Inferior parietal cortex (tissue), 1 donor: ENCODE measurements around the gene ENOX1.

Experiments
- DNase-seq: peaks from one replicate; pipeline ENCODE4 v3.0.0-alpha.2; 2016; ENCODE audit errors: extremely low spot score

Gene ENOX1

DNA sequence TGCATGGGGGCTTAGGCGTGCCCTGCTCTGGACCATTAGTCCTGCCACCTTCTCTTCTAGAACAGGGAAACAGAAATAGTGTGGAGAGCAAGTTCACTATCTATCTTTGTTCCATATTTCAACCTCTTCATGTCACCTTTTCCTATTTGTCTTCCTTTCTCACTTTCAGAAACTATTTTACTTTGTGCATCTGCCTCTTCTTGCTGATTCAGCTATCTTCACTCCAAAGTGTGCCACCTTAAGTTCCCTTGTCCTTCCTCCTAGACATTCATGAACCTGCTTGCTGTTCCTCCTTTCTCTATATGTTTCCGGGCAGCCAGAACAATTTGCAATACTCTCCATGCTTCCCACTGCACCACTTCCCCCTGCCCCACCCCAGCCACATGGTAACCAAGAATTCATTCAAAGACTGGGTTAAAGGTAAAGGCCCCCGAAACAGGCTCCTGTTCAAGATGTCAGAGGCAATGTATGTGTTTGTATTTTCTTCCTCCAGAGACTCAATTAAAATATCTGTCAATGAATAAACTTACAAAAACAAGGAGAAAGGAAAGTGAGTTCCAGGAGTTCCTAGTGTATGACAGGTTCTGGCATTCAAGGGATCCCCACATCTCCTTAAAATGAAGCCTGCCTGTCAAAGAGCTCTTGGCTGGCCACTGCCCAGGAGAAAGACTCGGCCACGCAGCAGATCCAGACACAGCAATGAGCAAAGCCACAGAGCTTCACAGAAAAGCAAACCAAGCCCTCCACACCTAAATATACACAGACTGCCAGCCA is 495.3 kb downstream of the ENOX1 start:
- DNase-seq = no peak

DNA sequence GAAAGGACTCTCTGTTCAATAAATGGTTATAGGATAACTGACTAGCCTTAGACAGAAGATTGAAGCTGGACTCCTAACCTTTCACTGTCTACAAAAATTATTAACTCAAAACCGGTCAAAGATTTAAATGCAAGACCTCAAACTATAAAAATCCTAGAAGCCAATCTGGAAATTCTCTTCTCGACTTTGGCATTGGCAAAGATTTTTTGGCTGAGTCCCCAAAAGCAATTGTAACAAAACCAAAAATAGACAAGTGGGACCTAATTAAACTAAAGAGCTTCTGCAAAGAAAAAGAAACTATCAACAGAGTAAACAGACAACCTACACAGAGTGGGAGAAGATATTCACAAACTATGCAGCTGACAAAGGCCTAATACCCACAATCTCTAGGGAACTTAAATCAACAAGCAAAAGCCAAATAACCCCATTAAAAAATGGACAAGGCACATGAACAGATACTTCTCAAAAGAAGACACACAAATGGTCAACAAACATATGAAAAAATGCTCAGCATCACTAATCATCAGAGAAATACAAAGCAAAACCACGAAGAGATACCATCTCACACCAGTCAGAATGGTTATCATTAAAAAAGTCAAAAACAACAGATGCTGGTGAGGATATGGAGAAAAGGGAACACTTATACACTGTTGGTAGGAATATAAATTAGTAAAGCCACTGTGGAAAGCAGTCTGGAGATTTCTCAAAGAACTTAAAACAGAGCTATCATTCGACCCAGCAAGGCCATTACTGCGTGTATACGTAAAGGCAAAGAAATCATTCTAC is 497.1 kb downstream of the ENOX1 start:
- DNase-seq = no peak

DNA sequence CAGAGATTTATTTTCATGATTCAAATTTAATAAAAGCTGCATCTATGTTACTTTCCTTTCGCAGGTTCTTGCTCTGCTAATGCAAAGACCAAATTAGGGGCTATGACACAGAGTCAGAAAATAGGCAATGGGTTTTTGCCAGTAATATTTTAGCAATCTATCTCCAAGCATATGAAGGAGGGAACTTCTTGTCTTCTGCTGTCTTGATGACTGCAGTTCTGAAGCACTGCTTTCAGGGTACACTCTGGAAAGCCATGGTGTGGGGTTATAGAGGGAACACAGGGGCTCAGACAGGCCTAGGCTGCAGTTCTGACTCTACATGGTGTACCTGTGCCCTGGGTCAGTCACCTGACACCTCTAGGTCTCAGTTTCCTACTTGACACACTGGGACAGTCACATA is 500.0 kb downstream of the ENOX1 start:
- no peak for DNase-seq

DNA sequence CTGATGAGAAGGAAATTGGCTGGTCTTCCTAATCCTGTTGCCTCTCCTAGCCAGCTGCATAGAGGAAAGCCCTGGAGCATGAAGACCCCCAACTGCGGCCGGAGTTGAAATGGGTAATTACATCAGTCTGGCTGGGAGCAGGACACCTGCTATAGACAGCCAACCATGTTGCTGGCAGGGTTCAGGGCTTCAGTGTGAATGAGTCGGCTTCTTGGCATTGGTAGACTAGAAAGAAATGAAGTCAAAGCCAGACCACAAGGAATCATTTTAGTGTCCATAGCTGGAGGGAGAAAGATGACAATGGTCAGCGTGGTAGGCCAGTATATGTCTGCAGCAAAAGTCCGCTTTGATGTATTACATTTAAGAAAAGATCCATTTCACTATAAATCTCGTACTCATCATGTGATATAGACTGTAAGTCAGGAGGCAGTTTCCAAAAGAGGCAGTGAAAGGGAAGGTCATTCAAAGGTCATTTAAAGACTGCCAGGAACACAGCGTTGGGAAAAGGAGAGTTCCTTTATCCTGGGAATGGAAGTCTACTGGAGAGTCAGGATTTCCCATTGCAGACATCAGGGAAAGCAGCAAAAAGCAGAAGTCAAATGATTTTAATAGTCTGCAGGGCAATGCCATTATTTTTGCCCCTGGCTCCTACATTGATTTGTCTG is 500.7 kb downstream of the ENOX1 start:
- DNase-seq = no peak

DNA sequence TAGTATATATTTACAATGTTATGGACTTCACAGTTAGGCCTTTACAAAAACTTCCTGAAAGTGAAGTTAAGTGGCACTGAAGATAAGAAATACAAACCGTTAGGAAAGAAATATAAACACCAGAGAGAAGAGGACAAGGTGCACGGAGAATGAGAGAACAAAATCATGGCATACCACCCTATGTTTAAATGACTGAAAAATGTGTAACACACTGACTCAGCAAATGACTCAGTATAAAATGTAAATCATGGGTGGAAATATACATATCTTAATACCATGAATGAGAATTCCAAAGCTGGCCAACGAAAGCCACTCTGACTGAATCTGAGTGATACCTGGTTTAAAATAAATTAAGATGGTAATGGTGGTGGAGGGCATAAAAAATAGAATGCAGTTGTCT is 502.6 kb downstream of the ENOX1 start:
- no peak for DNase-seq

DNA sequence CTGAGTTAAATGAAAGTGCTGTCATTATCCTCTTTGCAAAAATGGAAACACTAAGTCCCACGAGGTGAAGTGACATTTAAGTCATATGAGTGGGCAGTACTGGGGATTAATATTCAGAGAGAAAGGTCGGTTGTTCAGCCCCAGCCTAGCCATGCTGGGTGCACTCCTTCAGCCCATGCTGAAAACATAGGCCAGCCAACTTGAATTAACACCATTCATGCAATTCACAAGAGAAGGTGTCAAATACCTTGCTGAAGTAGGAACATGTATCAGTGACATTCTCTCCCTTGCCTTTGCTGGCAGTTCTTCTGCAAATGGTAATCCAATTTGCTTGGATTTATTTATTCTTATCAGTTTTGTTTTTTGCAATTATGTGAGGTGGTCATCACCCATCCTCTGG is 507.1 kb downstream of the ENOX1 start:
- no peak for DNase-seq

DNA sequence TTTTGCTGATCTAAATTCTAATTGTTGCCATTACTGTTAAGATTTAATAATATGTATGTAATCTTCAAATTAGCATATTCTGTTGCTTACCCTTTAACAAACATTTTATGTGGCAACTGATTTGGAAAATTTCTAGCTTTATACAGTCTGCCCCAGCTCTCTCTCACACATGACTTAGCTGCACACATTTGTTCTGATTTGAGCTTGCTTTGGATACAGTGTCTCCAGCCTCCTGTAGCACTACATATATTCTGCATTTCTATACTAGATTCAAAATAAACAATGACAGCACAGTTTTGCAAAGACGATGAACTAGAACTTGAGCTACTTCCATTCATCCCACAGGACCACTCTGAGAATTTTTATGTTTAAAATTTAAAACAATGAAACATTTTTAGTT is 508.6 kb downstream of the ENOX1 start:
- no peak for DNase-seq

DNA sequence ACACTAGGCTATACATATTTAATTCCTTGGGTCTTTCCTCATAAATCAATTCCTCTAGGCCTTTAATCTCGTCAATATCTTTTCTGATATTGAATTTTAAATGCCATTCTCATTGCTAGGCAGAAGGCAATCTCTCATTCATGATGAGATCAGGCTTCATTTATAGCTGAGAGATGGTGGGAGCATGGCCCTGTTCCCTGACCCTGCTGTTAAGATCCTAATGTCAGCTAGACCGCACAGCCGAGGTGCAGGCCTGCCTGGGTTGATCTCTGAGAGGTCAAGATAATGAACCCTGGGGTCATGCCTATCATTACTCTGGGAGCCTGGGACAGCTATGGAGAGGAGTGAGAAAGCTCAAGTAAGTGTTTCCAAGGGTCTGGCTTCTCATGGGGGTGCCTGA is 509.6 kb downstream of the ENOX1 start:
- DNase-seq = no peak

DNA sequence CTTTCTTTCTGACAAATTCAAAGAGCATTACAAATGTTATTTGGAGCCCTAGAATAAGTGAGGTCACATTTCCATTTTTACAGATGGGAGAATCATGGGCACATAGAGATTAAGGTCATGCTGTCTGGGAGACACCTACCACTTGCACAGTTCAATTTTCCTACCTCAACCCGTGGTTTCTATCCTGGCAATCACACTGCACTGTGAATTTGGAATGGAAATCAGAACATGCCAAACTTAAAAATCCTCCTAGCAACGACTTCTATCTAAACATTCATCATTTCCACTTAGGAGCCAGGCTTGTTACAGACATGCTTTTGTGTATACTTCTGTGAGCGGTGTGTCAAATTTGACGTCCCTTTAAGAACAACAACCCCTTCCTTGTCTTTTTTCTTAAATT is 511.9 kb downstream of the ENOX1 start:
- DNase-seq = no peak

DNA sequence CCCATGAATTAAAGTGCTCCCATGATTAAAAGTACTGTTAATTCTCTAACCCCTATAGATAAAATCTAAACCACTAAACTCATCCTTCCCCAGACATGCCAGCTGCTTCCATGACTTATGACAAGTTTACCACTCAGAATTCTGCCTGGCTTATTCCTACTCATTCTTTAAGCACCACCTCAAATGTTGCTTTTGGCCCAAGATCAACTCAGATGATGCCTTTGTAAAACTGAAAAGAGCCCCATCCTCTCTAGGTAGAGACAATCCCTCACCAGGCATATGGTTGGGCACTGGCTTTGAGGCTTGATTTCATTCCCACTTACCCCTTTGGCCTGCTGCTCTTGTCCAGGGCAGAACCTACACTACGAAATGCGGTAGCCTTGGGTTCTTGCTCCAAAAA is 513.4 kb downstream of the ENOX1 start:
- no peak for DNase-seq

DNA sequence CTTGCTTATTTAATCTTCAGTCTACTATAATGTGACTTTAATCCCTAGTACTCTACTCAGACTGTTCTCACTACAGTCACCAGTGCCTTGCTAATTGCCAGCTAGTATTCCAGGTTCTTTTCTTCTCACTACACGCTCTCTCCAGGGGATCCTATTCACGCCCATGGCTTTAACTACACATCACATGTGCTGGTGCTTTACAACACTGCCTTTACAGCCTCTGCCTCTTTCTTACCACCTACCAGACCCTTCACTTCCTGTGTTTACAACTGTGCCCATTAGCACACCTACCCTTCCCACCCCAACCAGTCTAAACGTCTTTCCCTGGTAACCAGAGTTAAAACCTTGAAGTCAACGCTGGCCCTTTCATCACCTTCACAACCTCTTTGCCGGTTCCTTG is 513.9 kb downstream of the ENOX1 start:
- no peak for DNase-seq

DNA sequence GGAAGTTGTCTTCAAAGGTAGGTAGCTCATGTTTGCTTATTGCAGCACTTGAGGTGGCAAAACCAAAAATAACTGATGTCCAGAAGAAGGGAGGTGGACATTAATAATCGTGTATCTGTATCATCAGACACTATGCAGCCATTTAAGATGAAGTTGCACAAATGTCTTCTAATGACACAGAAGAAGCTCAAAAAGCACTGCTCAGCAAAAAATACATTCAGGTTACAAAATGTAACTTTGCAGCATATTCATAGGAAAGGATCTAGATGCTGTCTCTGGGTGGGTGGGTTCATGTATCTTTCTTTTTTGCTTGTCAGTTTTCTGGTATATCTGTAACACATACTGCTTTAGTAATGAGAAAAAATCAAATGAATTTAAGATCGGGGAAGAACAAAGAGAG is 515.6 kb downstream of the ENOX1 start:
- no peak for DNase-seq

DNA sequence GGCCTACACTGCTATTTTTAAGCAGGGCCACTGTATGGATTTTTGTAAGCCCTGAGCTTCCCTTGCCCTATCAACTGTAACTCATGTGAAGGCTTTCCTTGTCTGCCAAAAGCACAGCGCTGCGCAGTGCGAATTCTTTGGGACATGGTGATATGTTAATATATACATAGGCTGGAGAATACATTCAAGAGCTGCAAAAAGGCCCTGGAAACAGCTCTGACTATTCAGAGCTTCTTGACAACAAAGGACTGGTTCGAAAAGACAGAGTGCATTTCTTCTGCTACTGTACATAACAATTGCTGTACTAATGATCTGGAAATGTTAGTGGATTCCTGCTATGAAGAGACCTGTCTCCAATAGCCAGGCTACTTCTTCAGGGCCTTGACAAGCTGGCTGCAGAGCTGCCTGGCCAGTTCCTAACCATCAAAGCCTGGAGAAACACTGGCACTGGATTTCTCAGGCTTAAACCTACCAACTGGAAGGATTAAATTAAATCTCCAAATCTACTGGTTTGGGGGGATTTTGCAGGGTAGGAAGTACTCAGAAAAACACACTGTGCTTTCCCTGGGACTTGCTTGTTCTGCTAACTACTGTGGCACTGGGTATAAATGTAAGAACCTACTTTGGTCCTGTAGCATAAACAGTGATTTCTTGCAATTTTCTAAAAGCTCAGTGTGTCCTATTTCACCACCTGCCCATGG is 516.5 kb downstream of the ENOX1 start:
- DNase-seq = no peak

DNA sequence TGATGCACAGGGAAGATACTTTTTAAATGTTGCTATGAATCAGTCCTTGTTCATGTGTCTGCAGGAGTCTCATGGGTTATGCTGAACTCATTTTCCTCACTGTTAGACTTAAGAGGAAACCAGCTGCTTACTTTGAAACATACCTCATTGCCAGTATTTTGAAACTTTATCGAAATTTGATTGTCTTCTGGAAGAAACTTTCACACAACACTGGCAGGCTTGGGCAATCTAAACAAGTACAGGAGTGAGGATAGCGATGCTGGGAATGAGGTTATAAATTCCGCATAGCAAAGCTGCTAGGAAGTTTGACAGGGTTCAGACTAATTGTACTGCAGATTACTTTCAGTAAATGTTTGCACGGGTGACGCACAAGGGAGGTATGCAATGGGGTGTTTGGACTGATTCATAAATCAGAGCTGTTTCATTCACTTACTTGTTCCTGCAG is 517.7 kb downstream of the ENOX1 start:
- no peak for DNase-seq

DNA sequence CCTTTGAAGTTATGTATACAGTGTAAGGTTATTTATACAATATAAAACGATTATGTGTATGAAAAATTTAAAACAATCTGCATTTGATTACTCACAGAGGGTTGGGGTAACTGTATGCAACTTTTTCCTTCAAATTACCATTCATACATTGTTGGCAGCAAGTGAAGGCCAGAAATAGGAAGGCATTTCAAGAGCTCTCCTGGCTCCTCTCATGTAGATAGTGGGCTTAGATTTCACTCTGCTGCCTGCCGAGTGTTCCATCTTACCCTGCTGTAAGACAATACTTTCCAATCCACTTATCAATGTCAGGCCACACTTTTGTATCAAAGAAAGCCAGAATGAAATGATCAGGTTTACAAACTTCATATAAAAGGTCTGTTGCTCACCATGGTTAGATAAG is 518.1 kb downstream of the ENOX1 start:
- DNase-seq = no peak

DNA sequence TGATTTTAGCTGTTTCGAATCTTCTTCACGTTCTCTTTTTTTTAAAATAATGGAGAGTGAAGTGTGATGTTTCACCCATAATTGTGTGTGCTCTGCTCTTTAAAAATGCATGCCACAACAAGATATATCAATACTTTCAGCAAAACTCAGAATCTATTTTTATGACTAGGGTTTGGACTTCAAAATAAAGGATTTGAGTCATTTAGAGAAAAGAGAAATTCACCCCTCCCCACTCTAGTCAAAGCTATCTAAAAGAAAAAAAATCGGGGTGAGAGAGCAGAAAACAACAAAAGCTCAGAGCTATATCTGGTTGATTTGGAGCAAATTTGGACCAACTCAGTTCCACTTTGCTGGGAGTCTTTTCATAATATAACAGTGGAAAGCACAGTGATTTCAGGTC is 518.9 kb downstream of the ENOX1 start:
- no peak for DNase-seq

DNA sequence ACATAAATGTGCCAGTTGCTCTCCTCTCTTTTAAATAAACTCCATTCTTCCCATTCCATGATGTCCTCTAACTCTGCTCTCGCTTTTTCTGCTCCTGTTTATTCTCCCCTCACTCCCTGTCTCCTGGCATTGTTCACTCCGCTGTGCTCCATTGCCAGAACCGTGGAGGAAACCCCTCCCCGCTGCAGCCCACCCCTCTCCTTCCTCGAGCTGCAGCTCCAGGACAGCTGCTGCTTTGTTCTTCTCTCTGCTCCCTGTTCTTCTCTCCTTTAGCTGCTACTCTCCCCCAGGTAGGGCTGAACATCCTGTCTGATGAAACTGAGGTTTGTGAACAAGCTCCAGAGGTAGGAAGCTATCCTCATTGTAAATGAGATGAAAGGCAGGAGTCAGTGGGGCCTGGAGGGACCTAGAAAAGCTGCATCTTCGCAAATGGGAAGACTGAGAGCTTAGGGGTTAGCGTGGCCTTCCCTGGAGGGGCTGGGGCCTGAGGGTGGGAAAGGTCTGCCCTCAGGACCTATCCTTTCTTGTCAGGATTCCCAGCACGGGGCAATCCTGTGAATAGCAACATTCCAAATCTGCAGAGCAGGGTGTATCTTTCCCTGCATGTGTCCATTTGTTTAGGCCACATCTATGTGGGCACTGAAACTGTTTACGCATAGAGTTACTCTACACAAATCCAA is 519.7 kb downstream of the ENOX1 start:
- DNase-seq = no peak

DNA sequence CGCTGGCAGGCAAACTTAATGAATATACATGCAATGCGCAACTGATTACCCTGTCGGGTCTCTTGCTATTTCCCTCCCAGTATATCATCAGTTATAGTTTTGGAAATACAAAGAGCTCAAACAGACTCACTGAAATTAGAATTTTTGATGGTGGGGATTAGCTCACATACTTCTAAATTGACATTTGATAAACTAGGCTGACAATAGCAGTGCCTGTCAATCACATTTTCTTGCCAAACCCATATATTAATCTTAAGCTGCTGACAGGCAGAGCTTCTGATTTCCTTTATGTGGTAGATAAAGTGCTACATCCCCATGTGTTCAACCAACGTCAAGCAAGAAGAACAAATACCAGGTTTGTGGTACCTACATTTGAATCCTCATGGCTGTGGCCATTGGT is 521.7 kb downstream of the ENOX1 start:
- no peak for DNase-seq

DNA sequence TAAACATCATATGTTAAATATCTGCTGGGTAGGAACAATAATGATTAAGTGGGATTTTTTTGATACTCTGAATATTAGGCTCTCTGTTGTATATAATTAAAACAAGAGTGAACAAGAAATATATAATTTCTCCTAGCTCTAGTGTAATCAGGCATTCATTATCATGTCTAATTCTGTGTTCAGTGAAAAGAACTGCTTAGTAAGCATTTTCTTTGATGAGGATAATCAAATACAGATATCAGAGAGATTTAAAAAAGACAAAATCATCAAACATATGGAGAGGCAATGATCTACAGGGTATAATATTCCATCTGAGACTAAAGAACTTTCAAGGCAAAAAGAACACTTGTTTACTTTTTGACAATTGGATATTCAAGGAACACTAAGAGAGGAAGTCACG is 522.3 kb downstream of the ENOX1 start:
- no peak for DNase-seq

DNA sequence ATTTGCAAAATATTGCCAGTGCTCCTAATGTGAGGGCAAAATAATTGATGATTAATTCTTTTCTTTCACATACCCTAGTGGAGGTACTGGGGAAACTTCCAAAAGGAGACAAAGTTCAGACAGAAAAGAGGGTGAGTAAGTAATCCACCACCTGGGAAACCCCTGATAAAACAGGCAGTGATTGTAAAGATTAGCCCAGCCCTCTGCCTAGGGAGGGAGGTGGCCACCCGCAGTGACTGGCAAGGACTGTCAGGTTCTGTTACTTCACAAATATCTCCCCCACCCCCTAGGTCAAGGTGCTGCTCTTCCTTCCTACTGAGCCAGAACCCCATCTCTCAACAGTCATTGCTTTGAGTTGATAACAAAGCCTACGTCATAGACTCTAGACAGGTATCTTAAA is 523.7 kb downstream of the ENOX1 start:
- no peak for DNase-seq

DNA sequence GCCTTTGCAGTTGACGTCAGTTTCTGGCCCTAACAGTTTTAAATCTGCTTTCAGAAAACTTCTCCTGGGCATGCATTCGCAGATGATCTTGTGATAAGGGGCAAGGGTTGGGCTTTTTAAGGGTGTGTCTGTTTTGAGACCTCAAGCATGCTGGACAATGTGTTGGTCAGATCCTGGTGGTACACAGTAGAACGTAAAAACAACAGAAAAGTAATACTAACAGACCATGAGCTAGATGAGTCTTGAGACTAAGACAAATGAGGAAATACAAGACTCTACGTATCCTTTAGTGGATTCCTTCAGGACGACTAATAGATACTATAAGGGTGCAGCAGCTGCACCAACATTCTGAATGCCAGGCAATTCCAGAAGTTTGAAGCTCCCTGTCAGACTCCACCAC is 525.8 kb downstream of the ENOX1 start:
- DNase-seq = no peak

DNA sequence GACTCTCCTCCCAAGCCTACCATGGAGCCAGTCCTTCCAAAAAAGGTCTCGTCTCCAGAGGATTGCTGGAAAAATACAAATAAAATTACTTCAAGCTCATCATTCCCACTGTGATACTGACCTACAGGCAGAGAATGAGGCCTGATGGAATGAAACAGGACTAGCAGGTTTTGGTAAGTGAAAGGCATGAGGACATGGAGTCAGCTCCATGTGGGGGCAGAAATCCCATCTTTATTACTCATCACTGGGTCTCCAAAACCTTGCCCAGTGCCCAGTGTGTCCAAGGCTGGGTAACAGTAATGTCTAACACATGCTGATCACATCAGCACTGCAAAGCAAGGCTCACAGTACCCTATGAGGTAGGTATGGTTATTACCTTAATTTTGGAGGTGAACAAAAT is 528.0 kb downstream of the ENOX1 start:
- DNase-seq = no peak
